Measurements from ENCODE around the gene AJAP1. TPM values are rescaled to one million over a fixed set of nuclear protein-coding genes. Genes with fewer than 3 reads are reported as not detected.

AJAP1 gene
- total and polyA plus RNA-seq, 10 of the 15 experiments (the other 5 are each of a cell fraction or from before 2014, with no cell fraction given), result not detected

DNA sequence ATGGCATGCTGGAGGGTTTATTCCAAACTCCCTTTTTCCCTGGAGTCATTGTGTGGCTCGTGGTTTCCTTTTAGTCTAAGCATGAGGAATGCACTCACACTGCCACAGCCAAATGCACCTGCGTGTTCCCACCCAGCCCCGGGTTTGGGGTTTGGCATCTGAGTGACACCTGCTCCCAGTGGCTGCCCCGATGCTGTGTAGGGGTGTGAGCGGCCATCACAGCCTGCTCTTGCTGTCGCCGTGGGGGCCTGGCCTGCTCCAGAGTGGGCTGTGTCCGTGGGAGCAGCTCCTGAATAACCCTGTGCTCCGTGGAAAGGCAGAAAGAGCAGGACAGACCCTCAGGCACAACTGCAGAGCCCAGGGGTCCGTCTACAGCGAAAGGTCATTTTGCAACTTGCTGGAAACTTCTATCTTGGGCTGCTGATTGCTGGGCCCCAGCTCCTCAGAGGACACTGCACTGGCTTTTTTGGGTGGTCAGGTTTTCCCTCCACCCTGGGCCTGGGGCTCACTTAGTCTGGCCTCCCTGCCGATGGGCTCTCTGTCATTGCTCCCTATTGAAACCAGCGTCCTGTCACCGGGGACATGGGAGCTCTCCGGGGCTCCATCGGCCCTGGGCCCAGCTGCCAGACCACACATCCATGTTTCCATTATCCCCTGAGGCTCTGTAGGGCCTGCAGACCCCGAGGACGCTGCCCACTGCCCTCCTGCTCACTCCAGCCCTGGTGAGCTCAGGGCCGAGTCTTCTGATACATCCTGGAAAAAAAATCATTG is 74.1 kb downstream of the AJAP1 start:
- DNase-seq (ENCODE audit: low read depth, low spot score) (no peak), ATAC-seq (no peak), FAIRE-seq (no peak)
- H4K20me1 ChIP-seq (ENCODE audit: control insufficient read depth, insufficient read depth), result no peaks in the 10 kb centered on the region
- BruUV-seq (replicated peaks), result no TSS peak
- TF ChIP-seq, protein P1, sequence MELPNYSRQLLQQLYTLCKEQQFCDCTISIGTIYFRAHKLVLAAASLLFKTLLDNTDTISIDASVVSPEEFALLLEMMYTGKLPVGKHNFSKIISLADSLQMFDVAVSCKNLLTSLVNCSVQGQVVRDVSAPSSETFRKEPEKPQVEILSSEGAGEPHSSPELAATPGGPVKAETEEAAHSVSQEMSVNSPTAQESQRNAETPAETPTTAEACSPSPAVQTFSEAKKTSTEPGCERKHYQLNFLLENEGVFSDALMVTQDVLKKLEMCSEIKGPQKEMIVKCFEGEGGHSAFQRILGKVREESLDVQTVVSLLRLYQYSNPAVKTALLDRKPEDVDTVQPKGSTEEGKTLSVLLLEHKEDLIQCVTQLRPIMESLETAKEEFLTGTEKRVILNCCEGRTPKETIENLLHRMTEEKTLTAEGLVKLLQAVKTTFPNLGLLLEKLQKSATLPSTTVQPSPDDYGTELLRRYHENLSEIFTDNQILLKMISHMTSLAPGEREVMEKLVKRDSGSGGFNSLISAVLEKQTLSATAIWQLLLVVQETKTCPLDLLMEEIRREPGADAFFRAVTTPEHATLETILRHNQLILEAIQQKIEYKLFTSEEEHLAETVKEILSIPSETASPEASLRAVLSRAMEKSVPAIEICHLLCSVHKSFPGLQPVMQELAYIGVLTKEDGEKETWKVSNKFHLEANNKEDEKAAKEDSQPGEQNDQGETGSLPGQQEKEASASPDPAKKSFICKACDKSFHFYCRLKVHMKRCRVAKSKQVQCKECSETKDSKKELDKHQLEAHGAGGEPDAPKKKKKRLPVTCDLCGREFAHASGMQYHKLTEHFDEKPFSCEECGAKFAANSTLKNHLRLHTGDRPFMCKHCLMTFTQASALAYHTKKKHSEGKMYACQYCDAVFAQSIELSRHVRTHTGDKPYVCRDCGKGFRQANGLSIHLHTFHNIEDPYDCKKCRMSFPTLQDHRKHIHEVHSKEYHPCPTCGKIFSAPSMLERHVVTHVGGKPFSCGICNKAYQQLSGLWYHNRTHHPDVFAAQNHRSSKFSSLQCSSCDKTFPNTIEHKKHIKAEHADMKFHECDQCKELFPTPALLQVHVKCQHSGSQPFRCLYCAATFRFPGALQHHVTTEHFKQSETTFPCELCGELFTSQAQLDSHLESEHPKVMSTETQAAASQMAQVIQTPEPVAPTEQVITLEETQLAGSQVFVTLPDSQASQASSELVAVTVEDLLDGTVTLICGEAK (IDR thresholded peaks at IDR 0.05; ENCODE audit: borderline replicate concordance), result no peak
- TF ChIP-seq RUNX3 (IDR thresholded peaks at IDR 0.05; ENCODE audit: low read length), result no peak
- TF ChIP-seq SMAD1 (IDR thresholded peaks at IDR 0.05; ENCODE audit: low read depth, partially characterized antibody), result no peak
- no peak overlapping the region for H3K4me3 ChIP-seq
- H3K9ac ChIP-seq (ENCODE audit: control insufficient read depth, insufficient read depth, low read length), result no peak overlapping the region
- no peaks in the 10 kb centered on the region for H3K9me3 ChIP-seq (replicated peaks; ENCODE audit: control insufficient read depth, insufficient read depth, low read length)
- no peaks in the 10 kb centered on the region for H3K36me3 ChIP-seq (ENCODE audit: control insufficient read depth in 2 of 2, insufficient read depth in 2 of 2, low read length in 1 of 2)
- ChIA-PET POLR2A (no interaction called here), SMC1A (ENCODE audit: uncharacterized antibody, unreplicated experiment) (no interaction called here), RAD21 (ENCODE audit: unreplicated experiment) (no interaction called here), CTCF (no interaction called here)
- H3K27ac ChIP-seq (ENCODE audit: control insufficient read depth, insufficient read depth), result no peak overlapping the region
- H2AFZ ChIP-seq (ENCODE audit: control insufficient read depth, low read depth, low read length), result no peak overlapping the region
- no peaks in the 10 kb centered on the region for H3K27me3 ChIP-seq (replicated peaks in 1 of 2; ENCODE audit: control insufficient read depth in 2 of 2, insufficient read depth in 2 of 2, low read length in 1 of 2)
- in situ Hi-C loops (cut with MboI), result no loop called here
- 18% methylated on average over 18 of the region's 19 CpGs for WGBS (ENCODE audit: insufficient coverage, insufficient replicate concordance, low lambda C conversion rate, missing lambda C conversion rate)
- intact Hi-C loops (cut with micrococcal nuclease; ENCODE audit: unreplicated experiment), result no loop called here
- H3K4me1 ChIP-seq (ENCODE audit: control insufficient read depth, insufficient read depth, low read length), result no peaks in the 10 kb centered on the region
- no peaks in the 10 kb centered on the region for H3K79me2 ChIP-seq (ENCODE audit: control insufficient read depth, insufficient read depth, low read length)
- H3K4me2 ChIP-seq (ENCODE audit: control insufficient read depth, insufficient read depth), result no peak overlapping the region
